Thyroid gland (tissue), 4 donors: ENCODE results near the gene ARL15. TPM values are rescaled to one million over a fixed set of nuclear protein-coding genes. Genes with fewer than 3 reads are reported as not detected.

ENCODE experiments used
- DNase-seq, 2 donors: peaks; one replicate each; pipeline ENCODE4 v3.0.0-alpha.2; 2019
- H3K27ac ChIP-seq, 3 donors: fragments of 200-600 bp; sonication (generic); 1 replicate in 2 of 3; 2 replicates in 1 of 3; pipeline ENCODE4 v1.5.1; 2016 to 2019; ENCODE audit warnings: mild to moderate bottlenecking in 1 of 3, moderate library complexity in 1 of 3
- H3K27me3 ChIP-seq: fragments of 200-600 bp; sonication (generic); one replicate; pipeline ENCODE4 v1.5.1; 2019
- H3K36me3 ChIP-seq, 2 donors: fragments of 200-600 bp; sonication (generic); one replicate each; pipeline ENCODE4 v1.5.1; 2016 to 2019
- H3K4me1 ChIP-seq, 2 donors: fragments of 200-600 bp; sonication (generic); one replicate each; pipeline ENCODE4 v1.5.1; 2017 to 2019
- H3K4me3 ChIP-seq, 3 donors: fragments of 200-600 bp; sonication (generic); replicated peaks in 1 of 3; 1 replicate in 2 of 3; 2 replicates in 1 of 3; pipeline ENCODE4 v1.5.1; 2016; ENCODE audit warnings: mild to moderate bottlenecking in 1 of 3
- H3K9me3 ChIP-seq: fragments of 200-600 bp; sonication (generic); one replicate; pipeline ENCODE4 v1.5.1; 2017
- POLR2A ChIP-seq, 2 donors: fragments of 450-650 bp; IDR thresholded peaks; one replicate each; pipeline ENCODE4 v1.6.1; 2017; ENCODE audit warnings: antibody characterized with exemption in 2 of 2, mild to moderate bottlenecking in 2 of 2, moderate library complexity in 1 of 2
- WGBS, 2 donors: methylation state at CpG; one replicate each; pipeline ENCODE4 v1.1.5; 2017; 5-methylcytosine and 5-hydroxymethylcytosine counted together
- intact Hi-C: fragments of 100-400 bp; cut with DNase I; formaldehyde crosslinking; loops from one replicate; pipeline ENCODE4 v1.15.1; 2023
- total RNA-seq, 4 donors: library from RNA; depleted of rRNA; stranded (reverse); fragments of >200 nt; gene quantifications; one replicate each; pipeline ENCODE4 v1.2.3, GENCODE V29; 2016
- TF ChIP-seq, protein P1 (sequence below), 6 experiments: fragments of 200-600 bp in 3 of 6; fragments of 450-650 bp in 3 of 6; sonication (generic) in 3 of 6; IDR thresholded peaks; one replicate each; pipeline ENCODE4 v1.5.1; 2016 to 2019; ENCODE audit warnings: antibody characterized with exemption in 6 of 6, mild to moderate bottlenecking in 2 of 6, inconsistent platforms in 1 of 6, moderate library complexity in 1 of 6

The ARL15 gene
- total RNA-seq, 4 donors from 2014 or later: 23.2 to 39.0 (median 29.5) TPM

DNA sequence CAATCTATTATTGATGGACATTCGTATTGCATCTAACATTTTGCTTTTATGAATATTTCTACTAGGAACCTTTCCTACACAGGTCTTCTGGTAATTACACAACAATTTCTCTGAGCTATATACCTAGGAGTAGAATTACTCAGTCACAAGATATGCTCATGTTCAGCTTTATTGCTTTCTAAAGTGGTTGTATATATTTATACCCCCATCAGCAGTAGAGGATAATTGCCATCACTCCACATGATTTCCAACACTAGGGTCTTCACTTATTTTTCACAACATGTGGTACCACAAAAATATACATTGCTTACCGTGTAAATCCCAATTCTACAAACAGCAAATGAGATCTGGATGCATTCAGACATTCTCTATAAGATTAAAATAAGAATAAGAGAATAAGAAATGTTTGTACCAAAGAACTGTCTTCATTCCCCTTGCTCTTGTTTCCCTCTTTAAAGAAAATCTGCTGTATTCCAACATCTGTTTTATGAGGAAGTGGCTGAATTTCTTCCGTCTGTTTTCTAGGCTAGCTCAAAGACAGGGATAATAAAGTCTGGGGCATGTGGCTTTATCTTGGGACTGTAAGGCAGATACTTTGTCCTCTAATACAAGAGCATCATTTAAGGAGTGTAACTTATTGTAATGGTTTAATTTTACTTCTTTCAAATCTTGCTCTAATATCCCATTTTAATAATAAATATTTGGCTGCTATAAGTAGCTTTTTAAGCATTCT is 28.2 kb downstream of the ARL15 start:
- 94 to 97% methylated on average over 3 of the region's 3 CpGs for WGBS, 2 donors
- no peaks in the 10 kb centered on the region for H3K9me3 ChIP-seq
- H3K27ac ChIP-seq: no peak overlapping the region
- no peak for DNase-seq
- intact Hi-C loops: no loop called here
- no peaks in the 10 kb centered on the region for H3K36me3 ChIP-seq
- peaks cover 0 to 15% of the 10 kb centered on the region in 2 donors for H3K4me1 ChIP-seq
- no peak overlapping the region for H3K4me3 ChIP-seq
- no peaks in the 10 kb centered on the region for H3K27me3 ChIP-seq
- TF ChIP-seq, protein P1, sequence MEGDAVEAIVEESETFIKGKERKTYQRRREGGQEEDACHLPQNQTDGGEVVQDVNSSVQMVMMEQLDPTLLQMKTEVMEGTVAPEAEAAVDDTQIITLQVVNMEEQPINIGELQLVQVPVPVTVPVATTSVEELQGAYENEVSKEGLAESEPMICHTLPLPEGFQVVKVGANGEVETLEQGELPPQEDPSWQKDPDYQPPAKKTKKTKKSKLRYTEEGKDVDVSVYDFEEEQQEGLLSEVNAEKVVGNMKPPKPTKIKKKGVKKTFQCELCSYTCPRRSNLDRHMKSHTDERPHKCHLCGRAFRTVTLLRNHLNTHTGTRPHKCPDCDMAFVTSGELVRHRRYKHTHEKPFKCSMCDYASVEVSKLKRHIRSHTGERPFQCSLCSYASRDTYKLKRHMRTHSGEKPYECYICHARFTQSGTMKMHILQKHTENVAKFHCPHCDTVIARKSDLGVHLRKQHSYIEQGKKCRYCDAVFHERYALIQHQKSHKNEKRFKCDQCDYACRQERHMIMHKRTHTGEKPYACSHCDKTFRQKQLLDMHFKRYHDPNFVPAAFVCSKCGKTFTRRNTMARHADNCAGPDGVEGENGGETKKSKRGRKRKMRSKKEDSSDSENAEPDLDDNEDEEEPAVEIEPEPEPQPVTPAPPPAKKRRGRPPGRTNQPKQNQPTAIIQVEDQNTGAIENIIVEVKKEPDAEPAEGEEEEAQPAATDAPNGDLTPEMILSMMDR (IDR thresholded peaks at IDR 0.05): no peak
- TF ChIP-seq POLR2A (IDR thresholded peaks at IDR 0.05): no peak

DNA sequence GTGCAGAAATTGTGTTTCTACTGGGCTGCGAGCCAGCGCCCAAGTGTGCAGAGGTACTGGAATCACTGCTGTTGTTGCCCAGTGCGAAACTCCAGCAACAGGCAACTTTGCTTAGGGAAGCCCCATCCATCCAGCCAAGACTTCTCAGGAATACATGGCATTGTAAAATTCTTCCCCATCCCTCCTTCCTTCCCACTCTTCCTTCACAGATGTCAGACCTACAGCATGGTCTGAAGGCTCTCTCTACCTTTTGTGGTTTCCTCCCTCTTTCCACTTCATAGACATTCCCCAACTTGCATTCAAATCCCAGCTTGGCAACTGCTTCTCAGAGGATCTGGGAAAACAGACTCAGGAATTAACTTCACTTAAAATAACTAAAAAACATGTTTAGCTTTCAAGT is 30.4 kb downstream of the ARL15 start:
- intact Hi-C loops: no loop called here
- TF ChIP-seq POLR2A (IDR thresholded peaks at IDR 0.05): no peak
- TF ChIP-seq, protein P1 (IDR thresholded peaks at IDR 0.05): no peak
- H3K9me3 ChIP-seq: no peaks in the 10 kb centered on the region
- H3K27me3 ChIP-seq: no peaks in the 10 kb centered on the region
- 92 to 98% methylated on average over 2 to 3 of the region's 3 CpGs for WGBS, 2 donors
- H3K36me3 ChIP-seq: no peaks in the 10 kb centered on the region
- H3K4me1 ChIP-seq: peaks cover 0 to 15% of the 10 kb centered on the region in 2 donors
- no peak for DNase-seq
- no peak overlapping the region for H3K4me3 ChIP-seq
- no peak overlapping the region for H3K27ac ChIP-seq

DNA sequence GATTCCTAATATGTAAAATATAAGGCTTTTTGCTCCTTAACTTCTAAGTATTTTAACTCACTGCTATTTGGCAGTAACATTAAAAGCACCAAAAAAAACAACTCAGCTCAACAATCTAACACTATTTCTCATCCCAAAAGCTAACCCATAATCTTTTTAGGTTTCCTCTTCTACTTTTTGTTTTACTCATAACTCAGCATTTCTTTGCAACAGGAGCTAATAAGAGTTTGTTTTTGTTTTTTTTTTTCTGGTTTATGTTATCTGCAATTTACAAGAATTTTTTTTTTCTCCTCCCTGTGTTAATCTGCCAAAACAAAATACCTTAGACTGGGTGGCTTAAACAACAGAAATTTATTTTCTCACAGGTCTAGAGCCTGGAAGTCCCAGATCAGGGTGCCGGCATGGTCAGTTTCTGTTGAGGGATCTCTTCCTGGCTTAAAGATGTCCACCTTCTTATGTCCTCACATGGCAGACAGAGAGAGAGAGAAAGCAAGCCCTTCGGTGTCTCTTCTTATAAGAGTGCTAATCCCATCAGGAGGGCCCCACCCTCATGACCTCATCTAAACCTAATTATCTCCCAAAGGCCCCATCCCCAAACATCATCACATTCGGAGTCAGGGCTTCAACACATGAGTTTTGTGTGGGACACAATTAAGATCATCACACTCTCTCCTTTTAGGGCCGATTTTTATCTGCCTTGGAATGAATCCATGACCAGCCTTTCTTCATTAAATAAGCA is 31.2 kb downstream of the ARL15 start:
- H3K9me3 ChIP-seq: no peaks in the 10 kb centered on the region
- intact Hi-C loops: no loop called here
- TF ChIP-seq POLR2A (IDR thresholded peaks at IDR 0.05): no peak
- no peak for DNase-seq
- no peaks in the 10 kb centered on the region for H3K36me3 ChIP-seq
- no peaks in the 10 kb centered on the region for H3K27me3 ChIP-seq
- peak overlapping the region in 1 of 3 donors; percentile 22 for H3K27ac ChIP-seq
- peaks cover 0 to 15% of the 10 kb centered on the region in 2 donors for H3K4me1 ChIP-seq
- 88 to 94% methylated on average over 4 of the region's 4 CpGs for WGBS, 2 donors
- H3K4me3 ChIP-seq: no peak overlapping the region

DNA sequence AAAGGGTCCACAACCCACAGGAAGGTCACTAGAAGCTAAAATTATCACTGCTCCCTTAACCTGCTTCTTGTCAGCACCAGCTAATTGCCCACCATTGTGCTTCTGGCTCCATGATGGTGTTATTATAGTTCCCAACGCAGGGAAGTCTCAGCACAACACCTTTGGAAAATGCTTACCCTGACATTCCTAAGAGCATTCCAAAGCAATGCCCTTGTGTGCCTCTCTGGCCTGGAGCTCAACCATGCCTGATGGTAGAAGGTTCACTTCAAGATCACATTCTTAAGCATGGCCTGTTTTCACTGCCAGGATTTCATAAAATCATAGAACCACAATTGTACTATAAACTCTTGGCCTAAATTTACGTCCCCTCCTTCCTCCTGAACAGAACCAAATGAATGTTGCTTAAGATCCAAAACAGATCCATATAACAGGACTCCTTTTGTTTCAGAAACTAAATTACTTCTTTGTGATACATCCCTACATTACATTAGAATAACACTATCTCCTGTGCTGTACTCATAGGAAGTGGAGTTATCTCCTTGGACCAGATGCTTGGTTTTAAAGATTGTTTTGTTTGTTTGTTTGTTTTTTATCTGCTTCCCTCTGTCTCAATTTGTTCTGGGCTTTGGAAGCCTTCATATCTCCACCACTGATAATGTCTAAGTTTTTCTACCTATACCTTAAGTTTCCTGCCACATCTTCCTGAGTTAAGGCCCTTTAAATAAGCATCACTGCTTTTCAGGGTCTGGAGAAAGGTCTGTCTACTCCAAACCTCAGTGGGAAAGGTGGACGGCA is 32.1 kb downstream of the ARL15 start:
- H3K27ac ChIP-seq: no peak overlapping the region
- H3K36me3 ChIP-seq: no peaks in the 10 kb centered on the region
- peaks cover 0 to 15% of the 10 kb centered on the region in 2 donors for H3K4me1 ChIP-seq
- H3K4me3 ChIP-seq: no peak overlapping the region
- DNase-seq: peak; percentile 24 to 41
- intact Hi-C loops: no loop called here
- H3K27me3 ChIP-seq: no peaks in the 10 kb centered on the region
- TF ChIP-seq, protein P1 (IDR thresholded peaks at IDR 0.05): no peak
- TF ChIP-seq POLR2A (IDR thresholded peaks at IDR 0.05): no peak
- WGBS, 2 donors: 58 to 65% methylated on average over 3 of the region's 3 CpGs
- H3K9me3 ChIP-seq: no peaks in the 10 kb centered on the region

DNA sequence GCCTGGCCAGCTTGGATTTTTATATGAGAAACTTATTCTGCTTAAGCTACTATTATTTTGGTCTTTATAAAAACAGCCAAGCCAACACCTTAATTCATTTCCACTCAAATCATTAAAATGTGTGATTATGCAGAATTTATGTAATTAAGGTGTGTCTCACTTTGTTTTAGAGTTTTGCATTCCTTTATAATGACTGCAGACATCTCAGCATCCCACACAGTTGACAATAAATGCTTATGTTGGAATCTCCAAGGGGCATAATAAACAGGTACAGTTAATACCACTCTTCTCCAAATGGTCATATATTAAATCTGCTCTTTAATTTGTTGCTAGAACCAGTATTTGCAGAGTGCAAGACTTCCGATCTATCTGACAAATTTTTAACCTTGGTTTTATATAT is 34.3 kb downstream of the ARL15 start:
- TF ChIP-seq POLR2A (IDR thresholded peaks at IDR 0.05): no peak
- TF ChIP-seq, protein P1 (IDR thresholded peaks at IDR 0.05): no peak
- Histone ChIP-seq H3K36me3 (no peaks in the 10 kb centered on the region), H3K27ac (no peak overlapping the region), H3K4me3 (no peak overlapping the region), H3K4me1 (peaks cover 0 to 23% of the 10 kb centered on the region in 2 donors), H3K9me3 (no peaks in the 10 kb centered on the region), H3K27me3 (no peaks in the 10 kb centered on the region)
- intact Hi-C loops: no loop called here
- no peak for DNase-seq
- 98 to 100% methylated on average over 1 of the region's 1 CpG for WGBS, 2 donors
